ENCODE measurements around the gene KLHL17.

Gene KLHL17

DNA sequence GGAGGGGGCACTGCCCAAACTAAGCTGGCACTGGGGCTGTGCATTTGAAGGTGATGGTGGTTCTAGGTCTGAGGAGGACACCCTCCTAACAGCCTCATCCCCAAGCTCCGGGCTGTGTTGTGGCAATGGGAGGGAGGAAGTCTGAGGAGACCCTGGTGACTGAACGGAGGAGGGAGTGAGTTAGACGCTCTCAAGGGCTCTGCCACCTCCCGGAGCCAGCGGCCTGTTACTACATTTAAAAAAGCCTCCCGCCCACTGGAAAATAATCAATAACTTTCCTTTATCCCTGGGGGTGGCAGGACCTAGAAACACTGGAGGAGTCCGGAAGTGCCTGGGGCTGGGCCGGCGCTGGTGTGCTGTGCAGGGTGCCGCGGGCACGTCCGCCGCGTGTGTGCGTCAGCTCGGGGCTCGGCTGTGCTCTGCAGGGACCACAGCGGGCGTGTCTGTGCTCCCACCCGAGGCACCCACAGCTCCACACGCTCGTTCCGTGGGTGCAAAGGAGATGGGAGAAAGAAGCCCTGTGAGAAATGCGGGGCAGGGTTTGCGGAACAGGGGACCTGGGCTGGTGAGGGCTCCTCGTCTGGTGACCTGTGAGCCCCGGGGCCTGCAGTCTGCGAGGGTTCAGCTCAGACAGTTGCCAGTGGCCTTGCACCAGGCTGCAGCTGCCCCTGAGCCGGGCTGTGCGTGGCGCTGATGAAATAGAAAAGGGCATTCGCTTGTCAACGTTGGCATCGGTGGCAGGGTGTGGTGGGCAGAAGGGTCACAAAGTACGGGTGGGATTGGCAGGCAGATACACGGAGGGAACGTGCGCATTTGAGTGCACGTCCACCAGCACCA, 31.3 kb upstream of the KLHL17 start:
- H3K4me3 ChIP-seq: no peak overlapping the region
- no peak for DNase-seq (ENCODE audit: low spot score)
- no peak overlapping the region for H3K27ac ChIP-seq
- TF ChIP-seq, protein P1, sequence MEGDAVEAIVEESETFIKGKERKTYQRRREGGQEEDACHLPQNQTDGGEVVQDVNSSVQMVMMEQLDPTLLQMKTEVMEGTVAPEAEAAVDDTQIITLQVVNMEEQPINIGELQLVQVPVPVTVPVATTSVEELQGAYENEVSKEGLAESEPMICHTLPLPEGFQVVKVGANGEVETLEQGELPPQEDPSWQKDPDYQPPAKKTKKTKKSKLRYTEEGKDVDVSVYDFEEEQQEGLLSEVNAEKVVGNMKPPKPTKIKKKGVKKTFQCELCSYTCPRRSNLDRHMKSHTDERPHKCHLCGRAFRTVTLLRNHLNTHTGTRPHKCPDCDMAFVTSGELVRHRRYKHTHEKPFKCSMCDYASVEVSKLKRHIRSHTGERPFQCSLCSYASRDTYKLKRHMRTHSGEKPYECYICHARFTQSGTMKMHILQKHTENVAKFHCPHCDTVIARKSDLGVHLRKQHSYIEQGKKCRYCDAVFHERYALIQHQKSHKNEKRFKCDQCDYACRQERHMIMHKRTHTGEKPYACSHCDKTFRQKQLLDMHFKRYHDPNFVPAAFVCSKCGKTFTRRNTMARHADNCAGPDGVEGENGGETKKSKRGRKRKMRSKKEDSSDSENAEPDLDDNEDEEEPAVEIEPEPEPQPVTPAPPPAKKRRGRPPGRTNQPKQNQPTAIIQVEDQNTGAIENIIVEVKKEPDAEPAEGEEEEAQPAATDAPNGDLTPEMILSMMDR (IDR thresholded peaks at IDR 0.05): no peak

DNA sequence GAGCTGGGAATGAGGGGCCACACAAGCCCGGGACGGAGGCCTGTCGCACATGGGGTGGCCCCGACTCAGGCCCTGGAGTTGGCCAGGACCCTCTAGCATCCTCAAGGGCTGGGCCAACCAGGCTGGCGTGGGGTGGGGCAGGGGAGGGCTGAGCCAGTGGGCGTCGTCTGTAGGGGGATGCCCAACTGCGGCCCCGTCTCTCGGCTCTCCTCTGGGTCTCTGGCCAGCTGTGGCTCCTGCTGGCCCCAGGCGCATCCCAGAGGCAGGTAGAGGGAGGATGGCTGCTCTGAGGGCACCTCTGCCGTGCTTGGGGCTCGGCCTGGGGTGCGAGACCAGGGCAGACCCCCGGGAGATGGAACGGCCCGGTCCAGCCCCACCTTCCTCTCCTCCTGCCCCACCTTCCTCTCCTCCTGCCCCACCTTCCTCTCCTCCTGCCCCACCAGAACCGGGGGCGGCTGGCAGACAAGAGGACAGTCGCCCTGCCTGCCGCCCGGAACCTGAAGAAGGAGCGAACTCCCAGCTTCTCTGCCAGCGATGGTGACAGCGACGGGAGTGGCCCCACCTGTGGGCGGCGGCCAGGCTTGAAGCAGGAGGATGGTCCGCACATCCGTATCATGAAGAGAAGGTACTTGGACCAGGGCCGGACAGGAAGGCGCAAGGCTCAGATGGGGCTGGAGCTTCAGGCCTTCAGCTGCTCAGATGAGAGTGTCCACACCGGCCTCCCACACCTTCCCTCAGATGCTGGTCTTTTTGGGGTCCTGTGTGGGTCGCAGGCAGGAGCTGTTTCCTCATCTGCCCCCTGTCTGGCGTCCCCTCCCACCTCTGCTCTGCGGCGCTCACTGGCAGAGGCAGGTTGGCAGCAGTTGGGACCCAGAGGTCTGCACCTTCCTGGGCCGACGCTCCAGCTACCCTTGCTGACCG, 30.4 kb upstream of the KLHL17 start:
- TF ChIP-seq, protein P1 (IDR thresholded peaks at IDR 0.05): no peak
- H3K4me3 ChIP-seq: no peak overlapping the region

DNA sequence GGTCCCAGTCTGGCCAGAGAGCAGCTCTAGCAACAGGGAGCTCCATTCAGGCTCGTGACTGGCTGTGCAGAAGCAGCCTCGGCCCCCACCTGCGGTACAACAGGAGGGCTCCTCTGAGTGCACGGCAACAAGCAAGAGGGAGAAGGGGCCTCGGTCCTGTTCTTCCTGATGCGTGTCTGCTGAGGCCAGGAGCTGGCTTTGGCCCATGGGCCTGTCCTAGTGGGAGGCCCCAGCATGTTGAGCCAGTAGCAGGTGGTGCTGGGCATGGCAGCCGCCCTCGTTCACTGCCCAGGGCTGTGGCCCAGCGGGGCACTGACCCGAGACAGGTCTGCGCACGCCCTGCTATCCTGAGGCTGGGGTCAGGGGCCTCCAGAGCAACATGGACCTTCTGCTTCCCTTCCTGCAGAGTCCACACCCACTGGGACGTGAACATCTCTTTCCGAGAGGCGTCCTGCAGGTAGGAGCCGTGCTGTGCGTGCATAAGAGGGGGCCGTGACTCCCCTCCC, 29.7 kb upstream of the KLHL17 start:
- TF ChIP-seq, protein P1 (IDR thresholded peaks at IDR 0.05): no peak
- no peak for DNase-seq (ENCODE audit: low spot score)
- no peak overlapping the region for H3K27ac ChIP-seq
- no peak overlapping the region for H3K4me3 ChIP-seq

More for the DNA sequence above, 30.4 kb upstream of the KLHL17 start:
- no peak for DNase-seq (ENCODE audit: low spot score)
- H3K27ac ChIP-seq: no peak overlapping the region

DNA sequence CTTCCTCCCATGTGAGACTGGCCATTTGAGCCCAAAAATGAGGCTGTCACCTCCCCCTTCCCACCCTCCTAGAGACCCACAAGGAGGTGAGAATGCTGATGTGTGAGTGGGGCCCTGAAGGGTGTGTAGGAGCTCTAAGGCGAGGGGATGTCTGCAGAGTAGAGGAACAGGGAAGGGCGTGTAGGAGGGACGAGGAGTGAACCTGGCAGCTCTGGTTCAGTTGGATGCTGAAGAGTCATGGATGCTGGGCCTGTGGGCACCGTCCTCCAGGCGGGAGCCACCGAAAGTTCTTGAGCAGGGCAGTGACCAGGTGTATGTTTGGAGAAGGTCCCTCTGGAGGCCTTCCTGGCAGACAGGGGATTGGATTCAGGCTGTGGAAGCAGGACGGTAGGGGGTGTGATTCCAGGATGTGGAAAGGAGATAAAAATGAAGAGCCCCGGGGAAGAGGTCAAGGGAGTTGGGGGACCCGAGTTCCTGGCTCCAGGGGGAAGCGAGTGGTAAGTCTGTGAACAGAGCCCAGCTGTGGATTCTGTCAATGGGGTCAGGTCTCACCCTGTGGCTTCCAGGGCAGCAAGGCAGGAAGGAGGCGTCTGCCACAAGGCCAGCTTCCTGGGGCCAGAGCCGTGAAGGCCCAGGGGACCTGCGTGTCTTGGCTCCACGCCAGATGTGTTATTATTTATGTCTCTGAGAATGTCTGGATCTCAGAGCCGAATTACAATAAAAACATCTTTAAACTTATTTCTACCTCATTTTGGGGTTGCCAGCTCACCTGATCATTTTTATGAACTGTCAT, 28.8 kb upstream of the KLHL17 start:
- Histone ChIP-seq H3K27ac (no peak overlapping the region), H3K4me3 (no peak overlapping the region)
- TF ChIP-seq, protein P1 (IDR thresholded peaks at IDR 0.05): no peak
- DNase-seq (ENCODE audit: low spot score): no peak

DNA sequence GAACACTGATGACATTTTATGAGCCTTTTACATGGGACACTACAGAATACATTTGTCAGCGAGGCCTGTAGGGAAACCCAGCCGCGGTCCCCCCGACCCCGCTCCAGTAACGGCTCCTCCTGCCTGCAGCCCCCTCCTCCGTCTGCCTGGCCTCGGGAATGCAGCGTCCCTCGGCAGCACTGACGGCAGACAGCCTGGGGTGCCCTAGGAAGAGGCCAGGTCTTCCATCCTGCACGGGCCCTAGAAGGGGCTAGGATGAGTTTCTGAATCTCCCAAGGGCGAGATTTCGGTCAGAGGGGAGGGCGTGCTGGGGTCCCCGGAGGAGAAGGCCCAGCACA, 28.2 kb upstream of the KLHL17 start:
- TF ChIP-seq, protein P1 (IDR thresholded peaks at IDR 0.05): no peak
- no peak overlapping the region for H3K4me3 ChIP-seq
- DNase-seq (ENCODE audit: low spot score): no peak
- H3K27ac ChIP-seq: no peak overlapping the region

DNA sequence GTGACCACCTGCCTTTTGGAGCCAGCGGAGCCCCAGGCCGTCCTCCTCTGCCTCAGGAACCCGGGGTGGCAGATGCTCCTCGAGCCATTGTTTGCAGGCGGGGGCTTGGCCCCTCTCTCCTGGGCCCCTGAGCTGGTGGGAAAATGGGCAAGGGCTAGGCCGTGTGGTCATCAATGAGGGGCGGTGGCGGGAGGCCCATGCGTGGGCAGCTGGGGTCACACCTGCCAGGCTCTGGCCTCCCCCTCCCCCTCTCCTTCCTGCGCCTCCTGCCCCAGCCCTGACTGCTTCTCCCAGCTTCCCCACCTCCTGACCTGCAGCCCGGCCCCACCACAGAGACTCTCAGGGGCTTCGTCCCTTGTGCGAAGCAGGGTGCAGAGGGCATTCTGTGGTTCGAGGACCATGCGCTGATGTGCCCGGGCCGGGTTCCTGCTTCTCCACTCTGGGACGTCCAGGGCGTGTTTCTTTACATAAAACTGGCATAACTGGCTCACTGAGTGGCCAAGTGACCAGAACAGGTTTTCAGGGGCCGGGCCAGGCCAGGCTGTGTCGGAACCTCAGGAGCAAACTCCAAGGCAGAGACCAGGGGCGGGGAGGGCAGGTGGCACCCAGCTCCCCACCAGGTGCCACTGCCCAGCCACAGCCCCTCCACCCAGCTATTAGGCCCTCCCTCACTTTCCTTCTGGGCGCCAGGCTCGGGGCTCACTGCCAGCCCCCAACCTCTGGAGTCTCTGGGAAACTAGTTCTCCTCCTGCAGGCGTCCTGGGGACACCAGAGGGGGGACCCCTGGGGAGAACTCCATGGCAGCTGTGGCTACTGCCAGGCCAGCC, 27.4 kb upstream of the KLHL17 start:
- Histone ChIP-seq H3K4me3 (no peak overlapping the region), H3K27ac (no peak overlapping the region)
- TF ChIP-seq, protein P1 (IDR thresholded peaks at IDR 0.05): no peak
- no peak for DNase-seq (ENCODE audit: low spot score)

Data from coronary artery (tissue), 2 donors.